ENCODE results near the gene DAB2IP.
"Not testable (repeated sequence)": the region's sequence is repeated elsewhere in the genome, so short reads cannot be mapped to it uniquely, and the experiment has no call there.

The DAB2IP gene

DNA sequence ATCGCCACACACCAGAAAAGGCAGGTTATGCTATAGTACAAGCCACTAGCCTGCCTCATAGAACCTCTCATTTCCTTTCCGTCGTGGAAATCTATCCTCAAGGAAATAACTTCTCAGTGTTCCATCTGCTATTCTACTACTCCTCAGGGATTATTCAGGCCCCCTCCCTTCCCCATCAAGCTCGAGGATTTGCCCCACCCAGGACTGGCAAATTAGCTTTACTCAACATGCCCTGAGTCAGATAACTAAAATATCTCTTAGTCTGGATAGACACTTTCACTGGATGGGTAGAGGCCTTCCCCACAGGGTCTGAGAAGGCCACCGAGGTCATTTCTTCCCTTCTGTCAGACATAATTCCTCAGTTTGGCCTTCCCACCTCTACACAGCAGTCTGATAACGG is 142.9 kb downstream of the DAB2IP start:
- DNase-seq (ENCODE audit: low read depth), result not testable (repeated sequence)

DNA sequence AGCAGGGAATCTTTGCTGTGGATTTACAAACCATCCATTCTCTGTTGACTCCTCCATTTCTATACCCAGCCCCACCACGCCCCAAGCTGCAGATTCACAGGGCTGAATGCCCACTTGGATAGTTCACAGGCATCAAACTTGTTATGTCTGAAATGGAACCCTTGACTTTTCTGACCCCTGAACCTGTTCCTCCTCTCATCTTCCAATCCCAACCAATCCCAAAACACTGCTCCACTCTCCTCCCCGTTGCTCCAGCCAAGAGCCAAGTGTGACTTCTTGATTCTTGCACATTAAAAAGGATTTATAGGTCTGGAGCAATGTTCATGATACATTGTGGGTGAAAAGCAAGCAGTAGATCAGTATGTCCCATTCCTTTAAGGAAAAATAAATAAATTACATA is 145.6 kb downstream of the DAB2IP start:
- no peak for DNase-seq (ENCODE audit: low read depth)

DNA sequence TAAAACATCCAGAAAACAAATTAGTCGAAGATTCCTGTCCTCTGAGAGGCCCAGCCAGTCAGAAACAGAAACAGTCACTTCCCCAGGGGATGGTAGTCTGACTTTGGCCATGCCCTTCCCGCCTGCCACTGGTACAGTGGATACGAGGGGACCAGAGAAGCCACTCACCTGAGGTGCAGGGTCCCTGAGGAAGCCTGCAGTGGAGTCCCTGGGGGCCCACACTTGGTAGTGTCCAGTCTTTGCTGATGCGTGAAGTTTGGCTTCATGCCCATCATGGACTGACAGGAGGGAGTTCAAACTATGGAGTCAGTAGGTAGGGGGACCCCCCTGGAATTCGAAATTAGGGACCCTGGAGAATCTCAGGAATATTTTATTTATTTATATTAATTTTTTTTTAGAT is 147.5 kb downstream of the DAB2IP start:
- DNase-seq (ENCODE audit: low read depth), result no peak

DNA sequence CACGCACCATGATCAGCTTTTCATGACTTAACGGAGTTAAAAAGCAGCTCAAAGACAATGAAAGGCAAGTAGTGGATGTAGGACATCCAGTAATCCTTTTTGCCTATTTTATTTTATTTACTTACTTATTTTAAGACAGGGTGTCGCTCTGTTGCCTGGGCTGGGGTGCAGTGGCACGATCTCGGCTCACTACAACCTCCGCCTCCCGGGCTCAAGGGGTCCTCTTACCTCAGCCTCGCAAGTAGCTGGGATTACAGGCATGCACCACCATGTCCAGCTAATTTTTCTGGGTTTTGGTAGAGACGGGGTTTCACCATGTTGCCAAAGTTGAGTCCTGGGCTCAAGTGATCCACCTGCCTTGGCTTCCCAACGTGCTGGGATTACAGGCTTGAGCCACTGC is 148.9 kb downstream of the DAB2IP start:
- DNase-seq (ENCODE audit: low read depth), result no peak

DNA sequence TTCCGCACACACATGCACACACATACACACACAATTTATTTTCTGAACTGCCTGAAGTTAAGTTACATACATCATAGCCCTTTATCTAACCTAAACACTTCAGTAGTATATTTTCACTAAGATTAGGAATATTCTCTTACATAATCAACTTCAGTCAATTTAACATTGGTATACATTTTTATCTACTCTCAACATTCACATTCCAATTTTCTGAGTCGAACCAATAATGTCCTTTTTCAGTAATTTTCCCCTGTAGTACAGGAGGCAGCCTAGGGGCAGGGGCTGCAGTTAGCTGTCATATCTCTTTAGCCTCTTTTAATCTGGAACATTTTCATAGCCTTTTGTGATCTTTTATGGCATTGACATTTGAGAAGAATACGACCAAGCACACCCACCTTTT is 150.1 kb downstream of the DAB2IP start:
- no peak for DNase-seq (ENCODE audit: low read depth)

DNA sequence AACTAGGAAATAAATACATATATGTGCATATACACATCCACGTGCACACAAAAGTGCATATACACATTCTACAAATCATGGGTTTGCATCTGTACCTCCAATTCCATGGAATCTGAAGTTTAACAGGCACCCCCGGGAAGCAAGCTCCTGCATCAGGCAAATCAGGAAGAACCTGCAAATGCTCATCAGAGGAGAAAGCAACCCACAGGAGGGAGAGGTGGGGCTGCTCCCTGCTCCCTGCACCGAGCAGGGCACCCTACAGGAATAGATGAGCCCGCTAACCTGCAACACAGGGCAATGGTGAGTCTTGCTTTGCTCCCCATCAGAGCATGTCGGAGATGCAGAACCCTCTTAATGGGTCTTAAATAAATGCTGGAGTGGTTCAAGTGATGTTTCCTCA is 151.3 kb downstream of the DAB2IP start:
- no peak for DNase-seq (ENCODE audit: low read depth)

DNA sequence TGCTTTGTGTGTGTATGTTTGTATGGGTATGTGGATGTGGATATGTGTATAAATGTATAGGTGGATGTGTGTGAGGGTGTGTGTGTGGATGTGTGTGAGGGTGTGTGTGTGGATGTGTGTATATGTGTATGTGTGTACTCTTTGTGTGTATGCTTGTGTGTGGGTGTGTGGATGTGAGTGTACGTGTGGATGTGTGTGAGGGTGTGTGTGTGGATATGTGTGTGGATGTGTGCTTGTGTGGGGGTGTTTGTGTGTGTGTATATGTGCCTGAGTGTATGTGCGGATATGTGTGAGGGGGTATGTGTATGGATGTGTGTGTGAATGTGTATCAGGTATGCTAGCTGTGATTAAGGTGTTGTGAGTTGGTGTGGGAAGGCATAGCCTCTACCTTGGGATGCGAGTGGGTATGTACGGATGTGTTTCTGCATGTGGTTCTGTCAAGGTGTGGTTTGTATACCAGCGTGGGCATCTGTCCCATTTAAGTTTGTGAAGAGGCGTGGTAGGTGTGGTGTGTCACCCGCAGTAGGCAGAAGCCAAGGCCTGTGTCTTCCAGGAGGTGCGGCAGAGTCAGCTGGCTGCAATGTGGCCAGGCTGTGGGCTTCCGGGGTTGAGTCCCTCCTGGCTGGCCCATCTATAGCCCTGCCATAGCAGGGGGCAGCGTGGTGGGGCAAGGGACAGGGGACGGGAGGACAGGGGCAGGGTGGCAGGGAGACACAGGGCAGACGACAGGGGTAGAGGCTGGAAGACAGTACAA is 155.8 kb downstream of the DAB2IP start:
- DNase-seq (ENCODE audit: low read depth), result no peak

DNA sequence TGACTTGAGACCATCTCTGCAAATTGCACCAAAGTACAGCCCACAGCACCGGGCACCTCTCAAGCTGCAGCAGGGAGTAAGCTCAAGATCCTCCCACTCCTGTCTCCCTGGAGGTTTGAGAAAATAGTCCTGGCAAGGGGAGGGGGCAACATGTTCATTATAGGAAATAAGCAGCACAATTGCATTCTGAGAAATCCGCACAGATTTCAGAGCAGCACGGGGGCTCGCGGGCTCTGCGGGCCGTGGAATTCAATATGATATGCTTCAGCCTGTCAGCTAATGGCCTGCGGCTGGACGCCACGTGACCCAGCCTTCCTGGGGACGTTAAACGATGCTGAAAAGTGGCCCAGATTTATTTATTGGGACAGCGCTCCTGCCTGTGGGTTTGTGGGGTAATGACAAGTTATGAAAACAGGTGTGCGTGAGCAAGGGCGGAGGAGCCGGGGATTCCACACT is 156.4 kb downstream of the DAB2IP start:
- no peak for DNase-seq (ENCODE audit: low read depth)

DNA sequence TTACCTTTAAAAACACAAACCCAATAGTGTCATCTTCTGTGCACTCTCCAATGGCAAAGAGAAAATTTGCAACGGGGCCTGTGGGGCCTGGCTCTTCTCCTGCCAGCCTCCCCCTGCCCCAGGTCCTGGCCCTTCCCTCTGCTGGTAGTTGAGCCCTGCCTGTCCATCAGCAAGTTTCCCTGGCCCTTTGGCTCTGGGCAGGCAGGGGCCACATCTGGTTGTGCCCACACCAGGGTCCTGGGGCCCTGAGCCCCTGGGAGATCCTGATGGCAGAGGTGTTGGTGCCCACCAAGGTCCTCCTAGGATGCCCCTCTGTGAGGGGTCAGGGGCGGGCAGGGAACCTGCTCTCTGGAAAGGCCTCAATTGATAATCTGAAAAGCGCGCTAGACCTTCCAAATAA is 157.3 kb downstream of the DAB2IP start:
- no peak for DNase-seq (ENCODE audit: low read depth)

DNA sequence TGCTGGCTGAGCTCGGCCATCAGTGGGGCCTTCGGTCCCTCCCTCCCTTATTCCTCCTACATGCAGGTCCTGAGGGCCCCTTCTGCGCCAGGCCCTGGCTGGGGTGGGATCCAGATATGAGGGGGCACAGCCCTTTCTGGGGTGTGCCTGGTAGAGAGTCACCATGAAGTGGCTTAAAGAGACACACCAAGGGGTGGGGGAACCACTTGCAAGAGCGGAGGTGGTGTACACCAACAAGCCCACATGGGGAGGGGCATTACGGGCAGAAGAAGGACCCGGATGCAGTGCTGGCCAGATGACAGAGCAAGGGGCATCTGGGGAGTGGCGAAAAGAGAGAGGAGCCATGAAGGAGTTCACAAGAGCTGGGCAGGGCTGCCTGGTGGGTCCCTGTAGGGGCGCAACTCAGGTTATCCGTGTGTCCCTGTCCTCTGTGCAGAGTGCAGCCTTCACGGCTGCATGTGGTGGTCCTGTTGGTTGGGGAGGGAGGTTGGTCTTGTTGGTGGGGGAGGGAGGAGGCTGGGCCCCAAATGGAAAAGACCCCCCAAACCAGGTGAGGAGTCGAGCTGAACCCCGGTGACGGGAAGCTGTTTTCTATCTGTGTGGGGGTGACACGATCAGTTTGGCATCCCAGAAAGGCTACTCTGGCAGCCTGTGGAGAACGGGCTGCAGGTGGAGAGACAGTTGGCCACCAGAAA is 158.1 kb downstream of the DAB2IP start:
- no peak for DNase-seq (ENCODE audit: low read depth)

DNA sequence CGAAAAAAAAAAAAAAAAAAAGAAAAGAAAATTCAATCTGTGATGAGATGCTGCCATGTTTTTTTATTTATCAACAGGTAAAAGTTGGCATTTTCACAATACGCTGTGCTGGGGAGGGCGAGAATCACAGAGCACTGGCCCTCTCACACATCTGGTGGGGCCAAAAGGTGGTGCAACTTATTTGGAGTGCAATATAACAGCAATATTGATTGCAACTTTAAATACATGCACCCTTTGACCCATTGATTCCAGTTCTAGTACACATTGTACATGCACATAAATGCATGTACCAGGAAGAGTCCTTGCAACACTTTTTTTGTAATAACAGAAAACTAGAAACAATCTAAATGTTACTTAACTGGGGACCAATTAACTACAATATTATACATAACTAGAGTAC is 159.1 kb downstream of the DAB2IP start:
- DNase-seq (ENCODE audit: low read depth), result no peak

DNA sequence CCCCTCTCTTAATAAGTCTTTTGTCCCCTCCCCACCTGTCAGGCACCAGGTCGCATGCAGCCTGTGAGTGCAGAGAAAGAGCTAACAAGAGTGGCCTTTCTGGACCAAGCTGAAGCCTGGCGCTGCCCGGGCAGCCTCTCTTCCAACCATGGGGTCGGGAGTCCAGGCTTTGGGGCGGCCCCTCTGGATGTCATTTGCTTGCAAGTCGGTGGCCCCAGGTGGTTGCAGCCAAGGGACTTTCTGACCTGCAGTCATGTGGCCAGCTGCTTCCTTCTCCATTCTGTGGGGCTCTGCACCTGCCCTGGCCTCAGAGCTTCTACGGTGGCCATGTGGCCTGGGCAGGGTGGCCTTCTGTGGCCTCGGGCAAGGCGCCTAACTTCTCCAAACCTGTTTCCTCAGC is 159.7 kb downstream of the DAB2IP start:
- DNase-seq (ENCODE audit: low read depth), result no peak

DNA sequence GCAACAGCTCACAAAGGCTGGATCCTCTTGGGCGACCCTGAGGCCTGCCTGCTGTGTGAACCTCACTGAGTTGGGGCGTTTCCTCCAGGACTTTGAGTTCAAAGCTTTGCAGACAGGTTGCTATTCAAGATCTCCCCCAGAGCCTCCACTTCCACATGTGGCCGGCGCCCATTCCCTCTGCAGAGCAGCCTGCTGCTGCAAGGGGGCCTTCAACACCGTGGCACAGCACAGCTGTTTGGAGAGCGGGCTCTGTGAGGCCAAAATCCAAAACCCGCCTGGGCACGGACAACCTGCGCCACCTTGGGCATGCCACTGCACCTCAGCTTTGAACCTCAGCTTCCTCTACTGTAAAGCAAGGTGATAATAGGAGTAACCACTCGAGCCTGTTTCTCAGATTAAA is 160.3 kb downstream of the DAB2IP start:
- DNase-seq (ENCODE audit: low read depth), result no peak

DNA sequence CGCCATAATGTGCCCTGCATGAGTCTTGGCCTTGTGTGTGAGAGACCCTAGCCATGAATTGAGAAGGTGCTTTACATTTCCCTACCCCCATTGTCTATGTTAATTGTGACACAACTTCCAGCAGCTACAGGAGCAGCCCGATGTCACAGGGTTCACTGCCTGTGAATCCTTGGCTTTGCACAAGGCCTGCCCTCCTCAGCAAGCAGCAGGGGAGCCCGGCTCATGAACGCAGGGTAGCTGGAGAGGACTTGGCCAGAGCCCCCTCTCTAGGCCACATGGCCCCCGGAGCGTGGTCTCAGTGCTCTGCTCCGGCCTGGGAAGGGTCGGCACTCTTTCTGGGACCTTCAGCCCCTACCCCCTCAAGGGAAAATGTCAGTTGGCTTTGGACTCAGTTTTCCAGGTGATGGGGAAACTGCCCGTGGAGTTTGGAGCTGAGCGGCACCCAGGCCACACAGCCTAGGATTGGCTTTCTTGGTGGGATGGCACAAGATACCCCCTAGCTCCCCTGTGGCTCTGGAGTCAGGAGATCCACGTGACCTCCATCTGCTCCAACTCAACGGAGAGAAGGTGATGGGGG is 160.8 kb downstream of the DAB2IP start:
- DNase-seq (ENCODE audit: low read depth), result no peak

DNA sequence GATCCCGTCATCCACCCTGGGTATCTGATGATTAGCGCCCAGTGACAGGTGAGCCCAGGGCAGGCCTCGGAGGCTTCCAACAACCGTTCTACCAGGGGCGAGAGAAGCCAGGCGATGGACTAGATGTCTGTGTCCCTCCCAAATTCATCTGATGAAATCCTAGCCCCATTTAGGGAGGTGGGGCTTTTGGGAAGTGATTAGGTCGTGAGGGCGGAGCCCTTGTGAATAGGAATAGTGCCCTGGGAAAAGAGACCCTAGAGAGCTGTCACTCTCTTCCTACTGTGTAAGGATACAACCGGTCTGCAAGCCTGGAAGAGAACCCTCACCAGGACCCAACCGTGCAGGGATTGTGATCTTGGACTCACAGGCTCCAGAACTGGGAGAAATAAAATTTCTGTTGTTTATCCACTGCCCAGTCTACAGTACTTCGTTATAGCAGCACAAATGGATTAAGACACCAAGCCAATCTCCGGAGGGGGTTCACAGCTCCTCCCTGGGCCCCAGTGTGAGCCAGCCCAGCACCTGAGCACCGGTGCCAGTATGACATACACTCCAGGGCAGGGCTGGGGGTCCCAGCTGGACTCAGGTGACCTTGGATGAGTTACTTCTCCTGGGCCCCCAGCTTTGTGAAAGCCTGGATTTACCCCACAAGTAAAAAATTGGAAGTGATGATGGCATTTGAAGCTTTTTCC is 162.2 kb downstream of the DAB2IP start:
- no peak for DNase-seq (ENCODE audit: low read depth)

DNA sequence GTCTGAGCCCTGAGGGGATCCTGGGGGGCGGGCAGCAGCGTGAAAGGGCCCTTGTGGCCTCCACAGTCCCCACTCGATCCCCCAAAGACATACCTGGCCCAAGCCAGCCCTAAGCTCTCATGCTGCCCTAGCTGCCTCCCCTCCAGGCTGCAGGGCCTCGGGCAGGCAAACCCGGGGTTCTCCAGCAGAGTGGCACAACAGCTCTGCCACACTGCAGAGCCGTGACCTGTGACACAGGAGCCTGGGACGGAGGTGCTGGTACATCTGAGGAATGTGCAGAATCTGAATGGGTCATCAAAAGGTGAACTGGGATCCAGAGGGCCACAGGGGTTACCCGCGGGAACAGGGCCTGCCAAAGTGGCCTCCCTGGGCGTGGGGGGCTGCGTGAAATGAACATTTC is 163.2 kb downstream of the DAB2IP start:
- DNase-seq (ENCODE audit: low read depth), result no peak

DNA sequence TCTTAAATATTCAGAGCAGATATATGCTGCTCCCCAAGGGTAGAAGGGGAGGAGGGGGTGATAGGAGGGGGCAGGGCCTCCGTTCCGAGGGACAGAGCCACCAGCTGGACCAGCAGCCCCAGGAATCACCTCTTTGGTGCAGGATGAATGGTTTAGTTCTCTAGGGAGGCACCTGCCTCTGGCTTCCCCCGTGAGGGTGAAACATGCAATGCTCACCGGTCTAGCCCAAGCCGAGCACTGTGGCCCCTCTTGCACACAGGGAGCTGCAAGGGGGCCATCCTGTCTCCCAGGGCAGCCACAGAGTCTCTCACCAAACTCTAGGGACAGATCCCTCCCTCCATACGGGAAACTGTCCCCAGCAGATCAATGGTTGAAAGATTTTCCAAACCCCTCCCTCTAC is 163.7 kb downstream of the DAB2IP start:
- DNase-seq (ENCODE audit: low read depth), result no peak

DNA sequence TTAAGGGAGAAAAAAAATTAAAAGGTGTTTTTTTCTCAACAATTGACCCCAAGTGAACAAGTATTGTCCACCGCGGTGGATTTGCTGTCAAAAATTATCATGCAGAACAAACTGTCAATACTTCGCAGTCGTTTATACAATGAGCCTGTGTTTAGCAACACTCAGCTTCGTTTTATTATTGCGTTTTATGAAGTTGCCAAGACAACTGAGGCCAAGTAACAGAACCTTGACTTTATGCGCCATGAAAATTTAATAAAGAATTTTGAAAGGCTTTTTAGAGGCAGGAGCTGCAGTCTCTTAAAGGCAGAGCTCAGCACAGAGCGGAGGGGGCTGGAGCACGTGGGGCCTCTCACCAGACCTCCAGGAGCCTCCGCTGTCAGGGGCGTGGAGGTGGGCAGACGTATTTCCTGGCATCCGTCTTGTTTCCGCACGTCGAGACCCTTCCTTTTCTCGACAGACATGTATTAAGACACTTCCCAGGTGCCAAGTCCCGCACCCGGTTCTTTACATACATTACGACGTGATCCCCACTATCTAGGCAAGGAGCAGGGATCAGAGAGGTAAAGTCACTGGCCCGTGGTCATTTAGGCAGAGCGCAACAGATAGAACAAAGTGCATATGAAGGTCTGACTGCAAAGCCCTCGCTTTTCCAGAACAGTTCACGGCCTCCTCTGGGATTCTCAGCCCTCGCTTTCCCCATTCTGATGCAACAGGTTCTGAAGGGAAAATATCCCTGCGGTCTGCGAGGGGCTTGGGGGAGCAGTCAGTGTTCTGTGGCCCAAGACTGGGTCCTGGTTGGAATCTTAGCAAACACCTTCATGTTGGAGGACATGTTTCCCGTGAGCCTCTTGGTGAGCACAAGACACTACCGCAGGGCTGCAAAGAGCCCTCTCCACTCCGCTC is 164.4 kb downstream of the DAB2IP start:
- no peak for DNase-seq (ENCODE audit: low read depth)

DNA sequence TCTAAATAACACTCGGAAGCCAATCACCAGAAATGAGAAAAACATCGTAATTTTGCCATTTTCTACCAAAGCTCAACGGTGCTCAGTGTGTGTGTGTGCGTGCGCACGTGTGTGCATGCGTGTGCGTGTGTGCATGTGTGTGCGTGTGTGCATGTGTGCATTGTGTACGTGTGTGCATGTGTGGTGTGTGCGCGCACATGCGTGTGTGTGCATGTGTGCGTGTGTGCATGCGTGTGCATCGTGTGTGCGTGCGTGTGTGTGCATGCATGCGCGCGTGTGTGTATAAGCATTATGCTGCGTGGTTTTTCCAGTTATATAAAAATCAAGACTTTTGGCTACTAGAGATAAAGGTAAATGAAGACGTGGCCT is 165.0 kb downstream of the DAB2IP start:
- DNase-seq (ENCODE audit: low read depth), result no peak

DNA sequence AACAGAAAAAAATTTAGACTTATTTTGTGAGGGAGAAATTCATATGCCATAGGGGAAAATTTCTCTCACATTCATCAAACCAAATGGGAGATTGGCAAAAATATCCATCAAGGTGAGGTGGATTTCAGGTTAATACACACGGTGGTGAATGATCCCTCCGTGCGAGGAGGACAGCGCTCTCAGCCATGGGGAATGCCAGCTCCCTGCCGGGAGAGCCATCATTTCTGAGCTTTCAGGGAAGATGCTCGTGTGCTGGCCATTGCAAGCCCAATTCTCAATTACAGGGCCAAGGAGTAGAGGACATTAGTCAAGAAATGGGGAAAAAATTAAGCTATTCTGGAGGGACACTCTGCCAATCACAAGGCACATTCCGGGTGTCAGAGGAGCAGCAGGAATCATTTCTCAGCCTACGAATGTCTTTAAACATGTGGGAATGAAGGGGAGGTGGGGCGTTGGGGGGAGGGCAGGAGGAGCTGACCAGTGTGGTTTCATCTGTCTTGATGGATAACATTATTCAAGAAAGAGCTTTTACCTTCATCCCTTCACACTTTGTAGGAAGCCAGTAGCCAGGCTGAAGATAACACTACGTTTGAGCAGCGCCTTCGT is 165.5 kb downstream of the DAB2IP start:
- DNase-seq (ENCODE audit: low read depth), result no peak

DNA sequence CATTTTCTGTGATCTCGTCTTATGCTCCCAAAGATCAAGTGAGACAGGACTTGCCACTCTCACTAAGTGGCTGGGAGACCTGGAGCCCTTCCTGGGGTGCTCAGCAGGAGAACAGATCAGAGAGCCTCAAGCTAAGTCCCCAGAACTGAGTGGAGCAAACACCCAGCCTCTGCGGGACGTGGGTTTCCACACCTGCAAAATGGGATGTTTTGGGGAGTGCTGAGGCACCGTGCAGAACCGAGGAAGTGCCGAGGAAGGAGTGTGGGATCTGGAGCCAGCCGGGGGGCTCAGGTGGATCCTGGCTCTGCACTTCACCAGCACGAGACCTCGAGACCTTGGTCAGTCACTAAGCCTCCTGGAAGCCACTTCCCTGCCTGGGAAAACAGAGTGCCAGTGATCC is 166.0 kb downstream of the DAB2IP start:
- no peak for DNase-seq (ENCODE audit: low read depth)

Measured in stimulated activated CD8-positive, alpha-beta memory T cell treated with anti-CD3 and anti-CD28 coated beads, Interleukin-15, amount 100 ng/mL, for 24 hours (primary cell).